ENCODE results near the gene ARID1B.

Gene ARID1B

GRCh38 chr6:157221049-157221816 lies 444.1 kb downstream of the ARID1B start:
- DNase-seq: no peak

GRCh38 chr6:157221817-157222175 lies 444.6 kb downstream of the ARID1B start:
- no peak for DNase-seq

- no peak for DNase-seq
Observed at GRCh38 chr6:157222201-157222981, 445.2 kb downstream of the ARID1B start.

- DNase-seq: no peak
Observed at GRCh38 chr6:157223021-157223430, 445.8 kb downstream of the ARID1B start.

GRCh38 chr6:157223511-157223910 lies 446.3 kb downstream of the ARID1B start:
- no peak for DNase-seq

- DNase-seq: no peak
Observed at GRCh38 chr6:157224178-157224950, 447.2 kb downstream of the ARID1B start.

GRCh38 chr6:157224951-157225574 lies 447.9 kb downstream of the ARID1B start:
- DNase-seq: no peak

GRCh38 chr6:157225575-157225995 lies 448.4 kb downstream of the ARID1B start:
- DNase-seq: no peak

- no peak for DNase-seq
Observed at GRCh38 chr6:157226026-157226625, 448.9 kb downstream of the ARID1B start.

- no peak for DNase-seq
Observed at GRCh38 chr6:157226761-157227160, 449.6 kb downstream of the ARID1B start.

- DNase-seq: no peak
Observed at GRCh38 chr6:157227202-157228166, 450.3 kb downstream of the ARID1B start.

- no peak for DNase-seq
Observed at GRCh38 chr6:157228426-157229131, 451.4 kb downstream of the ARID1B start.

GRCh38 chr6:157229132-157229618 lies 452.0 kb downstream of the ARID1B start:
- no peak for DNase-seq

GRCh38 chr6:157229713-157230112 lies 452.5 kb downstream of the ARID1B start:
- DNase-seq: no peak

- no peak for DNase-seq
Observed at GRCh38 chr6:157230910-157231309, 453.7 kb downstream of the ARID1B start.

- DNase-seq: no peak
Observed at GRCh38 chr6:157232161-157232895, 455.1 kb downstream of the ARID1B start.

GRCh38 chr6:157233156-157233555 lies 456.0 kb downstream of the ARID1B start:
- no peak for DNase-seq

- no peak for DNase-seq
Observed at GRCh38 chr6:157233686-157234085, 456.5 kb downstream of the ARID1B start.

- no peak for DNase-seq
Observed at GRCh38 chr6:157235600-157236039, 458.4 kb downstream of the ARID1B start.
